Vagina (tissue), 2 donors: Measurements from ENCODE around the gene CYP27C1.

Experiments
- CTCF ChIP-seq, 3 experiments: fragments of 450-650 bp in 2 of 3; fragments of 200-600 bp in 1 of 3; sonication (generic) in 1 of 3; IDR thresholded peaks; one replicate each; pipeline ENCODE4 v1.5.1; 2017 to 2019; ENCODE audit warnings: antibody characterized with exemption in 3 of 3, mild to moderate bottlenecking in 2 of 3, moderate library complexity in 2 of 3
- POLR2A ChIP-seq, 2 donors: fragments of 450-650 bp; IDR thresholded peaks; one replicate each; pipeline ENCODE4 v1.6.1; 2017; ENCODE audit warnings: antibody characterized with exemption in 2 of 2, mild to moderate bottlenecking in 2 of 2, moderate library complexity in 2 of 2
- POLR2AphosphoS5 ChIP-seq, 2 donors: sonication (generic); formaldehyde crosslinking; IDR thresholded peaks; one replicate each; pipeline ENCODE4 v1.9.0; 2017; ENCODE audit warnings: antibody characterized with exemption in 2 of 2, mild to moderate bottlenecking in 2 of 2, low read depth in 1 of 2; ENCODE audit not compliant: insufficient read depth in 1 of 2

GRCh38 chr2:127155947-127156346 lies 64.2 kb downstream of the CYP27C1 start:
- TF ChIP-seq CTCF (IDR thresholded peaks at IDR 0.05) (no peak), POLR2A (IDR thresholded peaks at IDR 0.05) (no peak), POLR2AphosphoS5 (IDR thresholded peaks at IDR 0.05; ENCODE audit: insufficient read depth in 1 of 2, low read depth in 1 of 2) (no peak)
